IMR-90 (cell line): ENCODE results near the gene PRSS33. TPM values are rescaled to one million over a fixed set of nuclear protein-coding genes. Genes with fewer than 3 reads are reported as not detected.

Experiments
- ATAC-seq: fragments of 200-7000 bp; cut with Tn5 transposase; 2 replicates; pipeline ENCODE4 v1.9.1; 2020; ENCODE audit warnings: low read depth, mild to moderate bottlenecking, moderate library complexity
- BruUV-seq: library from RNA; stranded (reverse); fragments of 400-500 nt; replicated peaks from 2 replicates; lab custom pipeline; 2021; lab: Mats Ljungman, UMichigan
- CTCF ChIA-PET: fragments of 300-600 bp; formaldehyde crosslinking; extraction: SDS; loops from one replicate; lab custom pipeline; 2021; ENCODE audit warnings: antibody characterized with exemption; lab: Yijun Ruan, JAX
- POLR2A ChIA-PET: fragments of 300-600 bp; sonication (Branson Sonifier 250); formaldehyde crosslinking; loops from one replicate; lab custom pipeline; 2022; ENCODE audit warnings: antibody characterized with exemption; ENCODE audit not compliant: unreplicated experiment; lab: Charles Lee
- DNase-seq: peaks from one replicate; pipeline ENCODE4 v3.0.0; 2013
- H2AFZ ChIP-seq: replicated peaks from 2 replicates; pipeline ENCODE3; 2013; ENCODE audit warnings: low read length, mild to moderate bottlenecking; ENCODE audit not compliant: poor library complexity
- H2AK5ac ChIP-seq: 2 replicates; pipeline ENCODE4 v1.6.1; 2013; ENCODE audit warnings: low read depth, low read length, inconsistent platforms
- H2AK9ac ChIP-seq: replicated peaks from 2 replicates; pipeline ENCODE3; 2013; ENCODE audit warnings: mild to moderate bottlenecking, low read depth, low read length, moderate library complexity; ENCODE audit not compliant: poor library complexity
- H2BK120ac ChIP-seq: 2 replicates; pipeline ENCODE4 v1.6.1; 2013; ENCODE audit warnings: low read depth, low read length, inconsistent platforms
- H2BK15ac ChIP-seq: 3 replicates; pipeline ENCODE4 v1.6.1; 2013; ENCODE audit warnings: low read depth, low read length, inconsistent platforms
- H2BK20ac ChIP-seq: 2 replicates; pipeline ENCODE4 v1.6.1; 2013; ENCODE audit warnings: low read depth, mild to moderate bottlenecking, inconsistent platforms, low read length, moderate library complexity
- H2BK5ac ChIP-seq: 2 replicates; pipeline ENCODE4 v1.6.1; 2013; ENCODE audit warnings: mild to moderate bottlenecking, low read depth, low read length, inconsistent platforms; ENCODE audit not compliant: poor library complexity, severe bottlenecking
- H3K14ac ChIP-seq: replicated peaks from 2 replicates; pipeline ENCODE4 v1.6.1; 2013; ENCODE audit warnings: low read depth, low read length, inconsistent platforms
- H3K18ac ChIP-seq: 2 replicates; pipeline ENCODE4 v1.6.1; 2013; ENCODE audit warnings: low read depth, low read length, control low read depth
- H3K23ac ChIP-seq: 2 replicates; pipeline ENCODE4 v1.6.1; 2013; ENCODE audit warnings: low read depth, low read length, inconsistent platforms
- H3K27ac ChIP-seq: 2 replicates; pipeline ENCODE4 v1.5.1; 2013; ENCODE audit warnings: mild to moderate bottlenecking, control low read depth, low read length; ENCODE audit not compliant: insufficient read depth
- H3K27me3 ChIP-seq: 2 replicates; pipeline ENCODE4 v1.6.1; 2013; ENCODE audit warnings: low read length; ENCODE audit not compliant: control insufficient read depth, insufficient read depth
- H3K36me3 ChIP-seq: 2 replicates; pipeline ENCODE4 v1.6.1; 2013; ENCODE audit warnings: low read length, mixed read lengths; ENCODE audit not compliant: control insufficient read depth, insufficient read depth
- H3K4ac ChIP-seq: 2 replicates; pipeline ENCODE4 v1.6.1; 2013; ENCODE audit warnings: low read depth, low read length, inconsistent platforms
- H3K4me1 ChIP-seq: 2 replicates; pipeline ENCODE4 v1.6.1; 2013; ENCODE audit warnings: low read length, mixed read lengths; ENCODE audit not compliant: control insufficient read depth, insufficient read depth
- H3K4me2 ChIP-seq: 2 replicates; pipeline ENCODE4 v1.6.1; 2013; ENCODE audit warnings: low read depth, mild to moderate bottlenecking, control low read depth, low read length, moderate library complexity
- H3K4me3 ChIP-seq: 2 replicates; pipeline ENCODE4 v1.5.1; 2013; ENCODE audit warnings: low read depth, mild to moderate bottlenecking, control low read depth, low read length, moderate library complexity; ENCODE audit not compliant: insufficient read depth
- H3K56ac ChIP-seq: 2 replicates; pipeline ENCODE4 v1.6.1; 2013; ENCODE audit warnings: low read length, inconsistent platforms; ENCODE audit not compliant: insufficient read depth; ENCODE audit errors: extremely low read depth
- H3K79me1 ChIP-seq, 2 experiments: 2 replicates each; pipeline ENCODE4 v1.6.1; 2013; ENCODE audit warnings: low read length in 2 of 2, inconsistent platforms in 1 of 2, low read depth in 1 of 2
- H3K9ac ChIP-seq: 2 replicates; pipeline ENCODE4 v1.6.1; 2013; ENCODE audit warnings: low read depth, low read length, control low read depth
- H3K9me1 ChIP-seq: 2 replicates; pipeline ENCODE4 v1.6.1; 2013; ENCODE audit warnings: low read length, inconsistent platforms; ENCODE audit not compliant: insufficient read depth
- H3K9me3 ChIP-seq: 2 replicates; pipeline ENCODE4 v1.6.1; 2013; ENCODE audit warnings: low read length; ENCODE audit not compliant: control insufficient read depth, insufficient read depth
- H4K20me1 ChIP-seq: 2 replicates; pipeline ENCODE4 v1.6.1; 2013; ENCODE audit warnings: low read length, inconsistent platforms; ENCODE audit not compliant: insufficient read depth
- H4K5ac ChIP-seq: 2 replicates; pipeline ENCODE4 v1.6.1; 2013; ENCODE audit warnings: mild to moderate bottlenecking, low read depth, low read length, control low read depth
- H4K8ac ChIP-seq, 2 experiments: 2 replicates each; pipeline ENCODE4 v1.6.1; 2013; ENCODE audit warnings: low read depth in 2 of 2, low read length in 2 of 2, control low read depth in 1 of 2, inconsistent platforms in 1 of 2
- H4K91ac ChIP-seq: 2 replicates; pipeline ENCODE4 v1.6.1; 2013; ENCODE audit warnings: low read depth, low read length, inconsistent platforms; ENCODE audit not compliant: insufficient read depth
- BHLHE40 ChIP-seq: fragments of 150-350 bp; IDR thresholded peaks from 2 replicates; pipeline ENCODE4 v1.6.1; 2016; ENCODE audit warnings: mild to moderate bottlenecking, low read depth, low read length
- CHD1 ChIP-seq: IDR thresholded peaks from 2 replicates; pipeline ENCODE4 v1.6.1; 2012; ENCODE audit warnings: low read depth, low read length, improper control_type of control experiment
- FOS ChIP-seq: fragments of 150-350 bp; IDR thresholded peaks from 2 replicates; pipeline ENCODE4 v1.6.1; 2016; ENCODE audit warnings: low read depth, low read length
- MAFK ChIP-seq: IDR thresholded peaks from 2 replicates; pipeline ENCODE4 v1.6.1; 2012; ENCODE audit warnings: low read depth, low read length, improper control_type of control experiment
- MAZ ChIP-seq: IDR thresholded peaks from 2 replicates; pipeline ENCODE4 v1.6.1; 2012; ENCODE audit warnings: low read depth, mild to moderate bottlenecking, low read length, improper control_type of control experiment, moderate library complexity, borderline replicate concordance
- MXI1 ChIP-seq: IDR thresholded peaks from 2 replicates; pipeline ENCODE4 v1.6.1; 2012; ENCODE audit warnings: low read depth, mild to moderate bottlenecking, low read length, moderate library complexity, borderline replicate concordance
- NFE2L2 ChIP-seq: fragments of 150-350 bp; IDR thresholded peaks from 2 replicates; pipeline ENCODE4 v1.6.1; 2016; ENCODE audit warnings: low read depth, mild to moderate bottlenecking, low read length
- POLR2A ChIP-seq: IDR thresholded peaks from 2 replicates; pipeline ENCODE4 v1.6.1; 2012; ENCODE audit warnings: mild to moderate bottlenecking, low read depth, low read length
- RAD21 ChIP-seq: IDR thresholded peaks from 2 replicates; pipeline ENCODE4 v1.6.1; 2012; ENCODE audit warnings: low read length, improper control_type of control experiment
- RFX5 ChIP-seq: IDR thresholded peaks from 2 replicates; pipeline ENCODE4 v1.8.0; 2012; ENCODE audit warnings: low read depth, mild to moderate bottlenecking, low read length, moderate library complexity
- SMC3 ChIP-seq: fragments of 150-350 bp; IDR thresholded peaks from 2 replicates; pipeline ENCODE4 v1.6.1; 2016; ENCODE audit warnings: low read depth, mild to moderate bottlenecking, antibody characterized with exemption, low read length, moderate library complexity
- WGBS, 2 experiments: methylation state at CpG; one replicate each; pipeline versions ENCODE4 v1.1.5 to v1.1.7; 2013; ENCODE audit warnings: missing lambda C conversion rate in 2 of 2; ENCODE audit not compliant: insufficient read length in 1 of 2; ENCODE audit errors: extremely low coverage in 2 of 2; 5-methylcytosine and 5-hydroxymethylcytosine counted together
- dilution Hi-C: fragments of 300-500 bp; cut with HindIII; formaldehyde crosslinking; loops from one replicate; pipeline ENCODE4 v1.14.3; 2018; ENCODE audit warnings: low sequenced_read_pairs; ENCODE audit not compliant: unreplicated experiment
- in situ Hi-C: fragments of 300-500 bp; cut with MboI; formaldehyde crosslinking; loops from 3 replicates; pipeline ENCODE4 v1.14.3; 2019; ENCODE audit warnings: low sequenced_read_pairs, inconsistent platforms, mixed read lengths
- intact Hi-C: fragments of 100-400 bp; cut with micrococcal nuclease; formaldehyde crosslinking; loops from 2 replicates; pipeline ENCODE4 v1.10.0; 2022
- polyA plus RNA-seq, 3 experiments: library from polyadenylated mRNA; depleted of rRNA; stranded (reverse); fragments of >200 nt; gene quantifications; 2 replicates each; pipeline ENCODE4 v1.2.3, GENCODE V29; 2012; ENCODE audit warnings: low replicate concordance in 1 of 3
- total RNA-seq: library from RNA; depleted of rRNA; stranded (reverse); fragments of >200 nt; gene quantifications from 2 replicates; pipeline ENCODE4 v1.2.3, GENCODE V29; 2012
- TF ChIP-seq, protein P1 (sequence below): fragments of 150-350 bp; IDR thresholded peaks from 2 replicates; pipeline ENCODE4 v1.6.1; 2016; ENCODE audit warnings: low read depth, mild to moderate bottlenecking, low read length, moderate library complexity, borderline replicate concordance
- TF ChIP-seq, protein P2 (sequence below): conservative IDR thresholded peaks from 2 replicates; pipeline ENCODE4 v1.5.1; 2012; ENCODE audit warnings: mild to moderate bottlenecking, low read depth, low read length, improper control_type of control experiment

Gene PRSS33
- total and polyA plus RNA-seq, 2 of the 4 experiments (the other 2 are of a cell fraction) = not detected

DNA sequence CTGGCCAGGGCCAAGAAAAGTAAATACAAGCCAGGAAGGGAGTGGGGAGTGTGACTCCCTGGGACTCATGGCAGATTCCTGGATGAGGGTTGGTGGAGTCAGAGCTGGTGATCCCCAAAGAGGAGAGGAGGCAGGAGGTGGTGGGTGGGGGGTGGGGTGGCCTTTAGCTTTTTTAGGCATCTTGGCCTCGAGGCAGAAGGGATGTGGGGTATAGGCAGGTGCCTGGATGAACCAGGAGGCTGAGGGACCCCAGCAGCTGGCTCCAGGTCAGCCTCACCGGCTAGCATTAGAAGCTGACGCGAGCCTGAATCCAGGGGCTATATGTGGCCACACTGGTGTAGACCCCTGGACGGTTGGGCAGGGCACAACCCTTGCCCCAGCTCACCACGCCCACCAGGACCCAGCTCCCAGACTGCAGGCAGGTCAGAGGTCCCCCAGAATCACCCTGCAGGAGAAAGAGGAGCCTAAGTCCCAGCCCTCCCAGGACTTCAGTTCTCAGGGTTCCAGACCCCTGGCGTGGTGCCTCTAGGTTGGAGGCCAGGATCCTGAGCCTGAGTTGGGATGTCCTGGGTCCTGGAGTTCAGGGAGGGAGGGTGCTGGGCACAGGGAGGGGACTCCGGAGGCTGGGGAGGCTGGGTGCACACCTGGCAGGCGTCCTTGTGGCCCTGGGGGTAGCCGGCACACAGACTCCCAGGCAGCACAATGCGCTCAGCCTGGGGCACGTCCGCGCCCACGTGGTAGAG lies 2.8 kb downstream of the PRSS33 start:
- H3K4me2 ChIP-seq = no peak overlapping the region
- H3K4me3 ChIP-seq = no peak overlapping the region
- no peak overlapping the region for H2AK5ac ChIP-seq
- H2AFZ ChIP-seq = peak overlapping the region; percentile 41
- H3K9ac ChIP-seq = no peak overlapping the region
- intact Hi-C loops = no loop called here
- no peak overlapping the region for H2BK120ac ChIP-seq
- dilution Hi-C loops = no loop called here
- in situ Hi-C loops = no loop called here
- ChIA-PET CTCF (no interaction called here), POLR2A (interaction anchor here (0.5 kb wide), 1 partner anchor 102 kb away, joined by 4 read pairs; the partner anchor contains the start of gene KCTD5)
- H3K4me1 ChIP-seq = no peaks in the 10 kb centered on the region
- no peak overlapping the region for H3K27ac ChIP-seq
- no peak overlapping the region for H2AK9ac ChIP-seq
- peaks cover 54% of the 10 kb centered on the region for H3K27me3 ChIP-seq
- H3K56ac ChIP-seq = no peak overlapping the region
- no peak overlapping the region for H3K4ac ChIP-seq
- no peaks in the 10 kb centered on the region for H4K20me1 ChIP-seq
- H2BK20ac ChIP-seq = no peak overlapping the region
- no peaks in the 10 kb centered on the region for H3K79me1 ChIP-seq
- H2BK15ac ChIP-seq = no peak overlapping the region
- no peak overlapping the region for H4K5ac ChIP-seq
- H3K9me3 ChIP-seq = no peaks in the 10 kb centered on the region
- no peak for DNase-seq
- H3K23ac ChIP-seq = no peak overlapping the region
- ATAC-seq = no peak
- WGBS, 2 experiments = 30% methylated on average over 7 of the region's 15 CpGs; no CpG with 5 or more reads in 1 of the 2 experiments
- no peak overlapping the region for H4K91ac ChIP-seq
- H3K9me1 ChIP-seq = no peaks in the 10 kb centered on the region
- H3K18ac ChIP-seq = no peak overlapping the region
- H2BK5ac ChIP-seq = no peak overlapping the region
- H4K8ac ChIP-seq = no peak overlapping the region
- no peak overlapping the region for H3K14ac ChIP-seq
- no peak for TF ChIP-seq MAZ
- no peak for TF ChIP-seq CHD1
- TF ChIP-seq RFX5 = no peak
- no peak for TF ChIP-seq FOS
- TF ChIP-seq SMC3 = no peak
- TF ChIP-seq NFE2L2 = no peak
- TF ChIP-seq BHLHE40 = no peak
- no peak for TF ChIP-seq MAFK
- TF ChIP-seq MXI1 = no peak
- TF ChIP-seq POLR2A = no peak
- TF ChIP-seq, protein P1, sequence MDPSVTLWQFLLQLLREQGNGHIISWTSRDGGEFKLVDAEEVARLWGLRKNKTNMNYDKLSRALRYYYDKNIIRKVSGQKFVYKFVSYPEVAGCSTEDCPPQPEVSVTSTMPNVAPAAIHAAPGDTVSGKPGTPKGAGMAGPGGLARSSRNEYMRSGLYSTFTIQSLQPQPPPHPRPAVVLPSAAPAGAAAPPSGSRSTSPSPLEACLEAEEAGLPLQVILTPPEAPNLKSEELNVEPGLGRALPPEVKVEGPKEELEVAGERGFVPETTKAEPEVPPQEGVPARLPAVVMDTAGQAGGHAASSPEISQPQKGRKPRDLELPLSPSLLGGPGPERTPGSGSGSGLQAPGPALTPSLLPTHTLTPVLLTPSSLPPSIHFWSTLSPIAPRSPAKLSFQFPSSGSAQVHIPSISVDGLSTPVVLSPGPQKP = no peak
- no peak for TF ChIP-seq RAD21
- TF ChIP-seq, protein P2, sequence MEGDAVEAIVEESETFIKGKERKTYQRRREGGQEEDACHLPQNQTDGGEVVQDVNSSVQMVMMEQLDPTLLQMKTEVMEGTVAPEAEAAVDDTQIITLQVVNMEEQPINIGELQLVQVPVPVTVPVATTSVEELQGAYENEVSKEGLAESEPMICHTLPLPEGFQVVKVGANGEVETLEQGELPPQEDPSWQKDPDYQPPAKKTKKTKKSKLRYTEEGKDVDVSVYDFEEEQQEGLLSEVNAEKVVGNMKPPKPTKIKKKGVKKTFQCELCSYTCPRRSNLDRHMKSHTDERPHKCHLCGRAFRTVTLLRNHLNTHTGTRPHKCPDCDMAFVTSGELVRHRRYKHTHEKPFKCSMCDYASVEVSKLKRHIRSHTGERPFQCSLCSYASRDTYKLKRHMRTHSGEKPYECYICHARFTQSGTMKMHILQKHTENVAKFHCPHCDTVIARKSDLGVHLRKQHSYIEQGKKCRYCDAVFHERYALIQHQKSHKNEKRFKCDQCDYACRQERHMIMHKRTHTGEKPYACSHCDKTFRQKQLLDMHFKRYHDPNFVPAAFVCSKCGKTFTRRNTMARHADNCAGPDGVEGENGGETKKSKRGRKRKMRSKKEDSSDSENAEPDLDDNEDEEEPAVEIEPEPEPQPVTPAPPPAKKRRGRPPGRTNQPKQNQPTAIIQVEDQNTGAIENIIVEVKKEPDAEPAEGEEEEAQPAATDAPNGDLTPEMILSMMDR = no peak
- H3K36me3 ChIP-seq = no peaks in the 10 kb centered on the region
- no TSS peak for BruUV-seq
